AG08395 (cell line): Measurements from ENCODE around the gene JUND.

Experiments used
- DNase-seq: peaks from one replicate; pipeline ENCODE4 v3.0.0; 2012; ENCODE audit warnings: mixed read lengths, low spot score

JUND gene

GRCh38 chr19:18234194-18234593 lies 47.2 kb downstream of the JUND start:
- DNase-seq, result no peak

- DNase-seq, result peak; percentile 62
Measured at GRCh38 chr19:18233224-18233825, 48.1 kb downstream of the JUND start.

GRCh38 chr19:18232540-18233223 lies 48.7 kb downstream of the JUND start:
- DNase-seq, result no peak

GRCh38 chr19:18231775-18232174 lies 49.6 kb downstream of the JUND start:
- no peak for DNase-seq

- DNase-seq, result no peak
Measured at GRCh38 chr19:18230941-18231734, 50.3 kb downstream of the JUND start.

GRCh38 chr19:18229915-18230314 lies 51.5 kb downstream of the JUND start:
- DNase-seq, result no peak
